Stomach (tissue), 4 donors: Measurements from ENCODE around the gene ENAH.

Source experiments
- CTCF ChIP-seq, 7 experiments: fragments of 450-650 bp in 4 of 7; fragments of 200-600 bp in 3 of 7; sonication (generic) in 3 of 7; IDR thresholded peaks; one replicate each; pipeline ENCODE4 v1.5.1; 2016 to 2019; ENCODE audit warnings: antibody characterized with exemption in 7 of 7, control low read depth in 2 of 7, mild to moderate bottlenecking in 1 of 7
- POLR2A ChIP-seq, 4 donors: fragments of 450-650 bp; IDR thresholded peaks; one replicate each; pipeline ENCODE4 v1.6.1; 2016; ENCODE audit warnings: antibody characterized with exemption in 4 of 4, control low read depth in 2 of 4, mild to moderate bottlenecking in 1 of 4, moderate library complexity in 1 of 4

- no peak for TF ChIP-seq CTCF (IDR thresholded peaks at IDR 0.05)
- TF ChIP-seq POLR2A (IDR thresholded peaks at IDR 0.05): no peak
Measured at GRCh38 chr1:225559326-225559725, 93.6 kb downstream of the ENAH start.
